NCI-H2081 treated with DMSO at 0.1 percent for 48 hours (cell line): Measurements from ENCODE around the gene PKNOX2.

Experiments used
- DNase-seq: peaks from one replicate; lab custom pipeline; 2025; lab: John Stamatoyannopoulos, UW

The PKNOX2 gene

GRCh38 chr11:125235071-125235471, 70.5 kb downstream of the PKNOX2 start:
- no peak for DNase-seq

- no peak for DNase-seq
These were observed 71.7 kb downstream of the PKNOX2 start for GRCh38 chr11:125236072-125236825.

GRCh38 chr11:125239585-125240560, 75.3 kb downstream of the PKNOX2 start:
- DNase-seq, result no peak

- DNase-seq, result no peak
These were observed 76.6 kb downstream of the PKNOX2 start for GRCh38 chr11:125241104-125241503.

- no peak for DNase-seq
These were observed 77.7 kb downstream of the PKNOX2 start for GRCh38 chr11:125242141-125242775.

- DNase-seq, result no peak
These were observed 79.6 kb downstream of the PKNOX2 start for GRCh38 chr11:125244166-125244565.

- no peak for DNase-seq
These were observed 80.7 kb downstream of the PKNOX2 start for GRCh38 chr11:125245299-125245698.

GRCh38 chr11:125247431-125247830, 82.9 kb downstream of the PKNOX2 start:
- DNase-seq, result no peak

GRCh38 chr11:125250318-125251213, 86.0 kb downstream of the PKNOX2 start:
- DNase-seq, result no peak

- DNase-seq, result no peak
These were observed 86.6 kb downstream of the PKNOX2 start for GRCh38 chr11:125251214-125251545.

GRCh38 chr11:125251956-125252355, 87.4 kb downstream of the PKNOX2 start:
- DNase-seq, result no peak

GRCh38 chr11:125253289-125253688, 88.7 kb downstream of the PKNOX2 start:
- no peak for DNase-seq

GRCh38 chr11:125253795-125254525, 89.4 kb downstream of the PKNOX2 start:
- DNase-seq, result no peak

GRCh38 chr11:125256541-125257189, 92.1 kb downstream of the PKNOX2 start:
- no peak for DNase-seq

GRCh38 chr11:125257190-125257579, 92.6 kb downstream of the PKNOX2 start:
- no peak for DNase-seq

GRCh38 chr11:125257751-125258150, 93.2 kb downstream of the PKNOX2 start:
- no peak for DNase-seq

GRCh38 chr11:125258291-125259032, 93.9 kb downstream of the PKNOX2 start:
- no peak for DNase-seq

GRCh38 chr11:125261588-125261987, 97.0 kb downstream of the PKNOX2 start:
- no peak for DNase-seq

GRCh38 chr11:125262194-125262829, 97.8 kb downstream of the PKNOX2 start:
- no peak for DNase-seq
